GM10248 (cell line): ENCODE measurements around the gene ANKH.

Source experiments
- CTCF ChIA-PET: fragments of 300-600 bp; sonication (Branson Sonifier 250); formaldehyde crosslinking; extraction: SDS; loops from one replicate; lab custom pipeline; 2021; ENCODE audit warnings: antibody characterized with exemption; lab: Yijun Ruan, JAX
- POLR2A ChIA-PET: fragments of 350-650 bp; sonication (Branson Sonifier 250); formaldehyde crosslinking; extraction: SDS; loops from one replicate; lab custom pipeline; 2020; ENCODE audit warnings: antibody characterized with exemption; lab: Yijun Ruan, JAX
- DNase-seq: peaks from one replicate; pipeline ENCODE4 v3.0.0; 2012; ENCODE audit errors: extremely low spot score
- TF ChIP-seq, protein P1 (sequence below): IDR thresholded peaks from 2 replicates; pipeline ENCODE4 v1.5.1; 2012; ENCODE audit warnings: mild to moderate bottlenecking, low read depth; ENCODE audit errors: extremely low read depth, missing control alignments, control extremely low read depth

ANKH gene

DNA sequence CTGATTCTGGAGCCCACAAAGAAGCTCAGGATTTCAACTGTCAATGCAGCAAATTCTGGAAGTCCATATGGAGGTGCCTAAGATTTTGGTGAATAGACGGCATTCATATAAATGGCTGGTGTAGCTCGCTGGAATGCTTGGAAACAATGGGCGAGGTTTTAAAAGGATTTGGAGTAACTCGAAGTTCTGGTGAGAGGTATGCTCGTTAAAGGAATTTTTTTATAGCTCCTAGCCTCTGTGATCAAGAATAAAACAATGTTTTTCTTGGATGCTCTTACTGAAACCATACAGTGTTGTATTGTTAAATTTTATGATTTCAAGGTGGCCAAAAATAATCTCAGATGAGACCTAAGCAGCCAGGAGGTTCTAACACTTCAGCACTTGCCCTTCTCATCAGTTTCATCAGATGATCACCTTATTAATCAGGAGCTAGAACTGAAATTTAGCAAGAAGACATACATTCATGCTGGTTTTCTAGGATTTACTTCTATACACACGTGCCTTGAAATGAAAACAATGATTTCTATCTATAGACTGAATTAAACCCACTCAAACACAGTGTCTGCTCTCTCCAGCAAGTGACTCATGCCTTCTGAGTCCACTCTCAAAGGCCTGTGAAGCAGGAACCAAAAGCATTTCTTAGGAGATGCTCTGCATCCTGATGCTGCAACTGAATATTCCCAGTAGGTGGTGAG lies 127.8 kb downstream of the ANKH start:
- TF ChIP-seq, protein P1, sequence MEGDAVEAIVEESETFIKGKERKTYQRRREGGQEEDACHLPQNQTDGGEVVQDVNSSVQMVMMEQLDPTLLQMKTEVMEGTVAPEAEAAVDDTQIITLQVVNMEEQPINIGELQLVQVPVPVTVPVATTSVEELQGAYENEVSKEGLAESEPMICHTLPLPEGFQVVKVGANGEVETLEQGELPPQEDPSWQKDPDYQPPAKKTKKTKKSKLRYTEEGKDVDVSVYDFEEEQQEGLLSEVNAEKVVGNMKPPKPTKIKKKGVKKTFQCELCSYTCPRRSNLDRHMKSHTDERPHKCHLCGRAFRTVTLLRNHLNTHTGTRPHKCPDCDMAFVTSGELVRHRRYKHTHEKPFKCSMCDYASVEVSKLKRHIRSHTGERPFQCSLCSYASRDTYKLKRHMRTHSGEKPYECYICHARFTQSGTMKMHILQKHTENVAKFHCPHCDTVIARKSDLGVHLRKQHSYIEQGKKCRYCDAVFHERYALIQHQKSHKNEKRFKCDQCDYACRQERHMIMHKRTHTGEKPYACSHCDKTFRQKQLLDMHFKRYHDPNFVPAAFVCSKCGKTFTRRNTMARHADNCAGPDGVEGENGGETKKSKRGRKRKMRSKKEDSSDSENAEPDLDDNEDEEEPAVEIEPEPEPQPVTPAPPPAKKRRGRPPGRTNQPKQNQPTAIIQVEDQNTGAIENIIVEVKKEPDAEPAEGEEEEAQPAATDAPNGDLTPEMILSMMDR = no peak
- no peak for DNase-seq
- ChIA-PET CTCF (interaction anchor here (1.0 to 6.5 kb wide), 6 partner anchors 10 to 260 kb away, joined by 3 to 31 read pairs (median 6); no protein-coding TSS in a partner anchor), POLR2A (no interaction called here)

DNA sequence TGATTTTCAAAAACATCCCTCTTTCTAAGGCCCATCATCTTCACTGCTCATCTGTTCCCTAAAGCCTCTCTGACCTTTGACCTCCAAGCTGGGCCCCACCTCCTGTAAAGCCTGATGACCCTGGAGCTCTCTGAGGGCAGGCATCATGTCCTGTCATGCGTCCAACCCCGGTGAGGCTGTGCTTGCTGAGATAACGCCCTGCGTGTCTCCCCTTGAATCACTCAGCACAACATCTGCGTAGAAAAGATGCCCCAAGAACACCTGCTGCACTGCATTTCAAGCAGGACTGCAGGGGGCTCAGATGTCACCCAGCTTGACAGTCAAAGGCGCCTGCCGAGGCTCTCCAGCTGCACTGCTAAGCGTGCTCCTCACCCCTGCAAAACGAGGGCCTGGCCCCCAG lies 129.1 kb downstream of the ANKH start:
- TF ChIP-seq, protein P1 = no peak
- DNase-seq = no peak
- ChIA-PET CTCF (interaction anchor here (1.3 to 6.5 kb wide), 2 partner anchors 13 to 15 kb away, joined by 3 to 31 read pairs; no protein-coding TSS in a partner anchor), POLR2A (no interaction called here)

DNA sequence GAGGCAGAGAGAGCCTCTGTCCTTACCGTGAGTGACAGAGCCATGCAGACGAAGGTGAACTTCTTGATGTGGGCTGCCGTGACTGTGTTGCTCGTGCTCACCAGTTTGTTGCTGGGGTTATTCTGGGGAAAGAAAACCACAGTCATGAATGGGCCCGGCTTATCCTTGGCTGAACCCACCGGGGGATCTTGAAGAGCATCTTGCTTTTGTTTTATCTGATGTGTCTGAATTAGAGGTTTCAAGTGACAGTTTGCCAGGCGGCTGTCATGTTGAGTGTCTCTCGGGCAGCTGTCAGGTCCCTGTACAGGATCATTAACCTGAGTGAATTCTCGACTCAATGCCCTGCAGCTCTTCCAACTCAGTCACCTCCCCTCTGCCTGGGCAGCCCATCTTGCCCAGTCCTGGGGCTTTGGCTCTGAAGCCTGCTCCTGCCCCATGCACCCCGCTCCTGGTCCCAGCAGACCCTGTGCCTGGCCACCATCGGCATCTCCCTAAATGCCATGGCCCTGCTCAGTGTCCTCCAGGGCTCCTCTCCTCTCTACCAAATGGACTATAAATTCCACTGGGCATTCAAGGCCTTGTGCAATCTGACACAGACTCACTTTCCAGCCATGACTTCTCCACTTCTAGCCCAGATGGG lies 129.7 kb downstream of the ANKH start:
- CTCF ChIA-PET = interaction anchor here (6.5 kb wide), 1 partner anchor 15 kb away, joined by 31 read pairs; no protein-coding TSS in a partner anchor
- no peak for DNase-seq
- TF ChIP-seq, protein P1 = no peak
- POLR2A ChIA-PET = no interaction called here

DNA sequence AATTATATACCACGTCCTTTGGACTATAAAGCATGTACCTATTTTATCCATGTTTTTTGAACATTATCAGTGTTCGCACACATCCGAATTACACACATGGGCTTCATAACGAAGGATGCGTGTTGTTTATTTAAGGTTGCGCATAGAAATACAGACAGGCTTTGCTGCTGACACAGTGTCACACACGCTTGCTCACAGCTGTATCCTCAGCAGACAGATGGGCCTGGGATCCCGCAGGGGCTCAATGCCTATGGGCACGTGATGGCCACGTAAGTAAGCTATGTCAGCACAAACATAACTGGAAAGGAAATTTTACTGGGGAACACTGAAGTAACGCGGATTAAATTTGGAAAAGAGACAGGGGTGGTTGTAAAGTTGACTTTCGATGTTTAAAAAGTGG lies 130.4 kb downstream of the ANKH start:
- DNase-seq = no peak
- CTCF ChIA-PET = interaction anchor here (6.5 kb wide), 1 partner anchor 14 kb away, joined by 31 read pairs; no protein-coding TSS in a partner anchor
- POLR2A ChIA-PET = no interaction called here
- TF ChIP-seq, protein P1 = no peak

DNA sequence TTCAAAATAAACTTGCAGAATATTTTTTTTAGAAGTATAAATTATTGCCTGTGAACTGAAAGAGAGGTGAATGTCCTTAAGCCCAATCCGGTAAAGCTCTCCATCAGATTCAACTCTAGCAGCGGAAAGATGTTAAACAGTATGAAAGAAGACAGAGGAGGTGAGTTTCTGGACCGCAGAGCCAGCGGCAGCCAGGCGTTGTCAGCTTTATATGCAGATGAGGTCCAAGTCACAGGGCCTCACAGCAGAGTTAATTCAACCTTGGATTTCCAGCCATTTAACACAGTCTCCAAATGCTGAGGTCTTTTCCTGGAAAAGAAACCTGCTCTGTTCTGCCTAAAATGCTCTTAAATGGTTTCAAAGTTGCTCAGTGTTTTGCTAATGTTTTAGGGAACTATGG lies 131.6 kb downstream of the ANKH start:
- no peak for DNase-seq
- TF ChIP-seq, protein P1 = no peak
- CTCF ChIA-PET = interaction anchor here (6.5 kb wide), 1 partner anchor 13 kb away, joined by 31 read pairs; no protein-coding TSS in a partner anchor
- POLR2A ChIA-PET = no interaction called here

DNA sequence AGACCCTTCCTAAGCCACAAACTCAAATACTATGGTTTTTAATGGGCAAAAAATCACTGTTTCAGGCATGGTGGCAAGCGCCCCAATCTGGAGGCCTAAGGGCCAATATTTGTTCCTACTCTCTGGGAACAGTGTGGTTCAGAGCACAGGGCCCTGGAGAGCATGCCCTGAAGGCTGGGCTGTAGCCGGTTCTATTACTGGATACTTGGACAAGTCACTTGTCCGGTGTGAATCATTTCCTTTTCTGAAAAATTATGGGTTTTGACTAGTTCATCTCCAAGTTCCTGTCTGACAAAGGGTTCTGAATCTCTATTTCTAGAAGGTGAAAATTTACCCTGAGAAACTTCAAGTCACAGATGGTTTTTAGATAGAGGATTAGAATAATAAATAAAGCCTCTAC lies 132.0 kb downstream of the ANKH start:
- ChIA-PET CTCF (interaction anchor here (6.5 kb wide), 1 partner anchor 12 kb away, joined by 31 read pairs; no protein-coding TSS in a partner anchor), POLR2A (no interaction called here)
- TF ChIP-seq, protein P1 = no peak
- DNase-seq = no peak
